CD14-positive monocyte (primary cell): ENCODE measurements around the gene WEE1. TPM values are rescaled to one million over a fixed set of nuclear protein-coding genes. Genes with fewer than 3 reads are reported as not detected.

Source experiments
- DNase-seq, 3 donors: peaks; one replicate each; pipeline ENCODE4 v3.0.0-alpha.2; 2011 to 2022
- H2AFZ ChIP-seq: 2 replicates; pipeline ENCODE4 v1.6.0; 2012; ENCODE audit warnings: mild to moderate bottlenecking, low read depth, low read length, inconsistent platforms; ENCODE audit not compliant: insufficient read depth, poor library complexity, severe bottlenecking
- H3K27ac ChIP-seq, 2 donors: 1 replicate in 1 of 2; 2 replicates in 1 of 2; pipeline ENCODE4 v1.5.1; 2012 to 2013; ENCODE audit warnings: low read length in 2 of 2, control low read depth in 1 of 2, inconsistent platforms in 1 of 2, low read depth in 1 of 2, mild to moderate bottlenecking in 1 of 2
- H3K27me3 ChIP-seq, 2 donors: one replicate each; pipeline versions ENCODE4 v1.6.0 to v1.6.1; 2011 to 2013; ENCODE audit warnings: low read length in 2 of 2; ENCODE audit not compliant: control insufficient read depth in 2 of 2, insufficient read depth in 2 of 2
- H3K36me3 ChIP-seq, 2 donors: replicated peaks in 1 of 2; 1 replicate in 1 of 2; 2 replicates in 1 of 2; pipeline versions ENCODE4 v1.5.1 to v1.6.1; 2012 to 2013; ENCODE audit warnings: low read length in 2 of 2, control low read depth in 1 of 2, inconsistent platforms in 1 of 2, mild to moderate bottlenecking in 1 of 2; ENCODE audit not compliant: insufficient read depth in 2 of 2, control insufficient read depth in 1 of 2
- H3K4me1 ChIP-seq, 2 donors: 1 replicate in 1 of 2; 2 replicates in 1 of 2; pipeline versions ENCODE4 v1.5.1 to v1.6.1; 2012 to 2013; ENCODE audit warnings: low read length in 2 of 2, control low read depth in 1 of 2, inconsistent platforms in 1 of 2, mild to moderate bottlenecking in 1 of 2, moderate library complexity in 1 of 2; ENCODE audit not compliant: insufficient read depth in 2 of 2, control insufficient read depth in 1 of 2
- H3K4me2 ChIP-seq: replicated peaks from 2 replicates; pipeline ENCODE3; 2012; ENCODE audit warnings: low read length, moderate library complexity, mild to moderate bottlenecking; ENCODE audit not compliant: poor library complexity, severe bottlenecking; ENCODE audit errors: extremely low read depth
- H3K4me3 ChIP-seq, 3 experiments: fragments of 200-600 bp in 1 of 3; sonication (generic) in 1 of 3; replicated peaks in 1 of 3; 1 replicate in 2 of 3; 2 replicates in 1 of 3; pipeline ENCODE4 v1.5.1; 2011 to 2013; ENCODE audit warnings: low read length in 3 of 3, mild to moderate bottlenecking in 3 of 3, control low read depth in 2 of 3, low read depth in 2 of 3, inconsistent platforms in 1 of 3, moderate library complexity in 1 of 3
- H3K79me2 ChIP-seq: 2 replicates; pipeline ENCODE4 v1.6.0; 2012; ENCODE audit warnings: mild to moderate bottlenecking, control low read depth, inconsistent platforms, low read length, moderate library complexity; ENCODE audit not compliant: insufficient read depth
- H3K9ac ChIP-seq: 2 replicates; pipeline ENCODE4 v1.6.0; 2017; ENCODE audit warnings: low read length, mild to moderate bottlenecking; ENCODE audit not compliant: insufficient read depth, poor library complexity, severe bottlenecking
- H3K9me3 ChIP-seq, 2 donors: replicated peaks in 1 of 2; 1 replicate in 1 of 2; 2 replicates in 1 of 2; pipeline versions ENCODE4 v1.5.1 to v1.6.1; 2012 to 2013; ENCODE audit warnings: low read length in 2 of 2, control low read depth in 1 of 2; ENCODE audit not compliant: control insufficient read depth in 1 of 2, insufficient read depth in 1 of 2
- H4K20me1 ChIP-seq: 2 replicates; pipeline ENCODE4 v1.6.0; 2012; ENCODE audit warnings: mild to moderate bottlenecking, low read length, control low read depth, moderate library complexity; ENCODE audit not compliant: insufficient read depth
- H3K27ac Mint-ChIP-seq, 7 donors: one replicate each; pipeline ENCODE4 v1.8.0; 2020; ENCODE audit warnings: mild to moderate bottlenecking in 7 of 7, mixed read lengths in 7 of 7, moderate library complexity in 6 of 7, inconsistent platforms in 2 of 7
- H3K27me3 Mint-ChIP-seq, 3 donors: one replicate each; pipeline ENCODE4 v1.8.0; 2021 to 2022; ENCODE audit warnings: low read depth in 3 of 3, mild to moderate bottlenecking in 3 of 3, mixed read lengths in 3 of 3, moderate library complexity in 3 of 3, inconsistent platforms in 1 of 3
- H3K36me3 Mint-ChIP-seq, 2 donors: one replicate each; pipeline ENCODE4 v1.8.0; 2020; ENCODE audit warnings: mixed read lengths in 2 of 2, inconsistent platforms in 1 of 2, mild to moderate bottlenecking in 1 of 2
- H3K4me1 Mint-ChIP-seq: one replicate; pipeline ENCODE4 v1.8.0; 2020; ENCODE audit warnings: mild to moderate bottlenecking, mixed read lengths
- H3K4me3 Mint-ChIP-seq, 2 donors: one replicate each; pipeline ENCODE4 v1.8.0; 2020; ENCODE audit warnings: mild to moderate bottlenecking in 2 of 2, mixed read lengths in 2 of 2, moderate library complexity in 1 of 2
- H3K9me3 Mint-ChIP-seq, 7 donors: one replicate each; pipeline ENCODE4 v1.8.0; 2020 to 2022; ENCODE audit warnings: mixed read lengths in 7 of 7, mild to moderate bottlenecking in 6 of 7, moderate library complexity in 6 of 7, inconsistent platforms in 2 of 7
- WGBS: methylation state at CpG from one replicate; pipeline ENCODE4 v1.1.5; 2013; ENCODE audit warnings: missing lambda C conversion rate; ENCODE audit not compliant: insufficient coverage; 5-methylcytosine and 5-hydroxymethylcytosine counted together
- intact Hi-C, 2 donors: fragments of 100-400 bp; cut with micrococcal nuclease; formaldehyde crosslinking; loops; one replicate each; pipeline versions ENCODE4 v1.15.0 to v1.15.1; 2023
- polyA plus RNA-seq, 3 donors: library from polyadenylated mRNA; depleted of rRNA in 1 of 3; unstranded in 2 of 3; stranded (reverse) in 1 of 3; fragments of 300-500 nt in 2 of 3; fragments of >200 nt in 1 of 3; fragmentation: Illumina TruSeq in 2 of 3; gene quantifications; 1 replicate in 2 of 3; 2 replicates in 1 of 3; pipeline ENCODE4 v1.2.3, GENCODE V29; 2012 to 2021
- TF ChIP-seq, protein P1 (sequence below): fragments of 200-600 bp; IDR thresholded peaks from one replicate; pipeline ENCODE4 v1.8.0; 2022; ENCODE audit warnings: antibody characterized with exemption, mild to moderate bottlenecking

WEE1 gene
- polyA plus RNA-seq, 3 donors, result 0.05 to 0.41 (median 0.22) TPM

GRCh38 chr11:9616858-9617257 is 43.4 kb downstream of the WEE1 start:
- Mint-ChIP-seq H3K9me3 (peaks cover 0 to 2% (median 0%) of the 10 kb centered on the region in 7 donors), H3K27ac (peak overlapping the region in 2 of 7 donors; percentile 12 to 59), H3K4me3 (no peak overlapping the region), H3K36me3 (peaks cover 0 to 3% of the 10 kb centered on the region in 2 donors), H3K4me1 (peaks cover 29% of the 10 kb centered on the region), H3K27me3 (peaks cover 0 to 3% (median 0%) of the 10 kb centered on the region in 3 donors)
- Histone ChIP-seq H2AFZ (no peak overlapping the region), H3K9ac (no peak overlapping the region), H3K27ac (no peak overlapping the region), H3K27me3 (no peaks in the 10 kb centered on the region), H3K4me2 (no peak overlapping the region), H4K20me1 (no peaks in the 10 kb centered on the region), H3K79me2 (no peaks in the 10 kb centered on the region), H3K4me3 (no peak overlapping the region), H3K4me1 (peaks cover 12 to 33% of the 10 kb centered on the region in 2 donors), H3K36me3 (no peaks in the 10 kb centered on the region), H3K9me3 (no peaks in the 10 kb centered on the region)
- 94% methylated on average over 4 of the region's 4 CpGs for WGBS
- DNase-seq, result no peak
- TF ChIP-seq, protein P1, sequence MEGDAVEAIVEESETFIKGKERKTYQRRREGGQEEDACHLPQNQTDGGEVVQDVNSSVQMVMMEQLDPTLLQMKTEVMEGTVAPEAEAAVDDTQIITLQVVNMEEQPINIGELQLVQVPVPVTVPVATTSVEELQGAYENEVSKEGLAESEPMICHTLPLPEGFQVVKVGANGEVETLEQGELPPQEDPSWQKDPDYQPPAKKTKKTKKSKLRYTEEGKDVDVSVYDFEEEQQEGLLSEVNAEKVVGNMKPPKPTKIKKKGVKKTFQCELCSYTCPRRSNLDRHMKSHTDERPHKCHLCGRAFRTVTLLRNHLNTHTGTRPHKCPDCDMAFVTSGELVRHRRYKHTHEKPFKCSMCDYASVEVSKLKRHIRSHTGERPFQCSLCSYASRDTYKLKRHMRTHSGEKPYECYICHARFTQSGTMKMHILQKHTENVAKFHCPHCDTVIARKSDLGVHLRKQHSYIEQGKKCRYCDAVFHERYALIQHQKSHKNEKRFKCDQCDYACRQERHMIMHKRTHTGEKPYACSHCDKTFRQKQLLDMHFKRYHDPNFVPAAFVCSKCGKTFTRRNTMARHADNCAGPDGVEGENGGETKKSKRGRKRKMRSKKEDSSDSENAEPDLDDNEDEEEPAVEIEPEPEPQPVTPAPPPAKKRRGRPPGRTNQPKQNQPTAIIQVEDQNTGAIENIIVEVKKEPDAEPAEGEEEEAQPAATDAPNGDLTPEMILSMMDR, result no peak
- intact Hi-C loops, result loop anchor here in 1 of 2 donors (10.0 kb wide), 2 partner anchors 48 to 138 kb away; partner anchors contain the start of gene SWAP70

DNA sequence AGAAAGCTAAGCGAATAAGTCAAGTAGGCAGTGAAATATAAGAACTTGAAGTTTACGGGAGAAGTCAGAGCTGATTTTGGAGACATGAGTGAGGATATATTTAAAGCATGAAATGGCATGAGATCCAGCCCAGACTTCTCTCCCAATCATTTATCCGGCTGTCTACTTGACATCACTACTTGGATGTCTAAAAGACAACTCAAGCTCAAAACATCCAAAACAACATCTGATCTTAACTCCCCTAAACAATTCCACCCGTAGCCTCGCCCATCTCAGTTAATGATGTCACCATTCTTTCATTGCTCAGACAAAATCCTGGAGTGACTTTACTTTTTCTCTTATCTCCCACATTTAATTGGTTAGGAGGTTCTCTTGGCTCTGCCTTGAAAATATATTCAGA is 44.5 kb downstream of the WEE1 start:
- Mint-ChIP-seq H3K27ac (peak overlapping the region in 1 of 7 donors; percentile 7), H3K27me3 (peaks cover 0 to 3% (median 0%) of the 10 kb centered on the region in 3 donors), H3K4me3 (no peak overlapping the region), H3K9me3 (peaks cover 0 to 2% (median 0%) of the 10 kb centered on the region in 7 donors), H3K4me1 (peaks cover 27% of the 10 kb centered on the region), H3K36me3 (peaks cover 0 to 3% of the 10 kb centered on the region in 2 donors)
- no peaks in the 10 kb centered on the region for H3K9me3 ChIP-seq
- intact Hi-C loops, result loop anchor here in 1 of 2 donors (10.0 kb wide), 2 partner anchors 47 to 137 kb away; partner anchors contain the start of gene SWAP70
- no peak overlapping the region for H3K27ac ChIP-seq
- TF ChIP-seq, protein P1, result no peak
- no peak overlapping the region for H3K4me2 ChIP-seq
- H4K20me1 ChIP-seq, result no peaks in the 10 kb centered on the region
- no peaks in the 10 kb centered on the region for H3K27me3 ChIP-seq
- H3K36me3 ChIP-seq, result no peaks in the 10 kb centered on the region
- no peak for DNase-seq
- no peak overlapping the region for H3K9ac ChIP-seq
- H3K79me2 ChIP-seq, result no peaks in the 10 kb centered on the region
- WGBS, result 93% methylated on average over 2 of the region's 5 CpGs
- H3K4me1 ChIP-seq, result peaks cover 12 to 32% of the 10 kb centered on the region in 2 donors
- H3K4me3 ChIP-seq, result no peak overlapping the region
- no peak overlapping the region for H2AFZ ChIP-seq
